Non-pigmented ciliary epithelial cell (primary cell): ENCODE data around the gene C5AR2.
"Not testable (repeated sequence)": the region's sequence is repeated elsewhere in the genome, so short reads cannot be mapped to it uniquely, and the experiment has no call there.

Experiments used
- DNase-seq: peaks from one replicate; pipeline ENCODE4 v3.0.0-alpha.2; 2010; ENCODE audit warnings: low read depth

C5AR2 gene

GRCh38 chr19:47323872-47324271 is 8.1 kb upstream of the C5AR2 start:
- DNase-seq: no peak

GRCh38 chr19:47324502-47324901 is 7.5 kb upstream of the C5AR2 start:
- no peak for DNase-seq

GRCh38 chr19:47330466-47330869 is 1.5 kb upstream of the C5AR2 start:
- no peak for DNase-seq

DNA sequence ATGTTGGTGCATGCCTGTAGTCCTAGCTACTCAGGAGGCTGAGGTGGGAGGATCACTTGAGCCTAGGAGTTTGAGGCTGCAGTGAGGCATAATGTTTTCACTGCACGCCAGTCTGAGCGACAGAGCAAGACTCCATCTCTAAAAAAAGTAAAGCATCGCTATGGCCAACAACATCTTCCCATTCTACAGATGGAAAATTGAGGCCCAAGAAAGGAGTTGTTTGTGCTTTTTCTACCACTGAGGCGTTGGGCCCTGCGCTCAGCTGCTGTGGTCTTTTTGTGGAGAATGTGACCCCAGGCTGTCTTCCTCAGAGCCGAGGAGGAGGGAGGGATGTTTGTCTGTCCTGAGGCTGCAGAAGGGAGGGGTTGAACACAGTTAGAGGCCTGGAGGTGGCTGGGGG is 485 bp upstream of the C5AR2 start:
- DNase-seq: no peak

GRCh38 chr19:47336765-47337718 is 5.1 kb downstream of the C5AR2 start:
- not testable (repeated sequence) for DNase-seq

DNA sequence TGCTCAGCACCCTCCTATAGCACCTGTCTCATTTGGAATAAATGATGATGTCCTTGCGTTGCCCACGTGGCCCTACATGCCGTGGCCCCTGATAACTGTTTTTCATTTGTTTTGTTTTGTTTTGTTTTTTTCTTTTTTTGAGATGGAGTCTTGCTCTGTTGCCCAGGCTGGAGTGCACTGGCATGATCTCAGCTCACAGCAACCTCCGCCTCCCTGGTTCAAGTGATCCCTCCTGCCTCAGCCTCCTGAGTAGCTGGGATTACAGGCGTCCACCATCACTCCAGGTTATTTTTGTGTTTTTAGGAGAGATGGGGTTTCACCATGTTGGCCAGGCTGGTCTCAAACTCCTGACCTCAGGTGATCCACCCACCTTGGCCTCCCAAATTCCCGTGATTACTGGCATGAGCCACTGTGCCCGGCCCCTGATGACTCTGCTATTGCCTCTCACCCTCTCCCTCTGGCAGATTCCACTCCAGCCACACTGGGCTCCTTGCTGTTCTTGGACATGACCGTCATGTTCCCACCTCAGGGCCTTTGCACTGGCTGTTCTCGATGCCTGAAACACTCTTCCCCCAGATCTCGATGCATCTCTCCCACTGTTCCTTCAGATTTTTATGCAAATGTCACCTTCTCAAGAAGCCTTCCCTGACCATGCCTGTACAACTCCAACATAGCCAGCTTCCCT is 7.4 kb downstream of the C5AR2 start:
- no peak for DNase-seq

GRCh38 chr19:47340477-47341208 is 8.7 kb downstream of the C5AR2 start:
- DNase-seq: no peak

DNA sequence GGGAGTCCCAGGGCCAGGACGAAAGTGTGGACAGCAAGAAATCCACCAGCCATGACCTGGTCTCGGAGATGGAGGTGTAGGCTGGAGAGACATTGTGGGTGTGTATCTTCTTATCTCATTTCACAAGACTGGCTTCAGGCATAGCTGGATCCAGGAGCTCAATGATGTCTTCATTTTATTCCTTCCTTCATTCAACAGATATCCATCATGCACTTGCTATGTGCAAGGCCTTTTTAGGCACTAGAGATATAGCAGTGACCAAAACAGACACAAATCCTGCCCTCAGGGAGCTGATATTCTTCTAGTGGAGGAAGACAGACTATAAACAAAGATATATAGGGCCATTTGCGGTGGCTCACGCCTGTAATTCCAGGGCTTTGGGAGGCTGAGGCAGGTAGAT is 9.8 kb downstream of the C5AR2 start:
- DNase-seq: no peak

- DNase-seq: no peak
These were observed 11.3 kb downstream of the C5AR2 start for GRCh38 chr19:47343194-47343802.

DNA sequence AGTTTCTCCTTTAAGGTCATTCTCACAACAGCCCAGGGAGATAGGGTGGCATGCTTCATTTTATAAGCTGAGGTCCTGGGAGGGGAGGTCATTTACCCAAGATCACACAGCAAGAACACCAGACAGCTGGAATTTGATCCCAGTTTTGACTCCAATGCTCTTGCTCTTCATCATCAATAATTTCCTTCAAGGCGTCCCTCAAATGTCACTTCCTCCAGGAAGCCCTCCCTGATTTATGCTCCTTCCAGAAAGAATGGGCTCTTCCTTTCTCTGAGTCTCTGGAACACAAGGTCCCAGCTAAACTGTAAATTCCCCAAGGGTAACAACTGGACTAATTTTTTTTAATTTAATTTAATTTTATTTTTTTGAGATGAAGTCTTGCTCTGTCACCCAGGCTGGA is 12.4 kb downstream of the C5AR2 start:
- DNase-seq: no peak

- not testable (repeated sequence) for DNase-seq
These were observed 14.0 kb downstream of the C5AR2 start for GRCh38 chr19:47346024-47346423.

DNA sequence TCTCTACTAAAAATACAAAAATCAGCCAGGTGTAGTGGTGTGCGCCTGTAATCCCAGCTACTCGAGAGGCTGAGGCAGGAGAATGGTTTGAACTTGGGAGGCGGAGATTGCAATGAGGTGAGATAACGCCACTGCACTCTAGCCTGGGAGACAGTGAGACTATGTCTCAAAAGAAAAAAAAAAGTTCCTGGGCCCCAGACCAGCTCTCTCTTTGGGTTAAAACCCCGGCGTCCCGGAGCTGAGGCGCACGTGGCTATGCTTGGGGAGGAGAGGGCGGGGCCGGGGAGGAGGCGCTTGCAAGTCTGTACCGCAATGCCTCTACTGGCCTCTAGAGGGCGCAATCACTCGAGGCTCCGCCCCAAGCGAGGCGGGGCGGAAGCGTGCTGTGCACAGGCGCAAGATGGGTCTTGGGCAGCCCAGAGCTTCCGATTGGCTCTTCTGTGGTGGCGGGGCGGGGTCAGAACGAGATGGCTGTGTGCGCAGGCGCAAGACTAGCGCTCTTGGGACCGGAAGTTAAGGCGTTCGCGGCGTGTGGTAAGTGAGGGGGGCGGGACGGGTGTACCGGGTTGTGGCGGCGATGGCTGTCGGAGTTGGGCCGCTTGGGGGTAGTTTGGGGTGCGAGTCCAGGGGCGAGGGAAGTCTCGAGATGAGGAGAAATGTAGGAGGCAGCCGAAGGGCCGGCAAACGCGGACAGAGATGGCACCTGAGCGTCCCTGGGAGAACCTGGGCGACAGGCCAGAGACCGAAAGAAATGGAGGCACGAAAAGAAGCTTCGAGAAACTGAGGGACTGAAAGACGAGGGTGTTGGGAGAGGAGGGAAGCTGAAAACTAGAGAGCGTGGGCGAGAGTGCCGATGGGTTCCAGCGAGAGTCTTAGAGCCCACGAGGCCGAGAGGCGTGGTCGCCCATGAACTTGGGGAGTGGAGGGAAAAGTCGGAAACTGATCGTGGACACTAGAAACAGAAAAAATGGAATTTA is 17.1 kb downstream of the C5AR2 start, which contains the start of gene DHX34:
Gene DHX34 (plus strand): TSS at position 497 of the 977 bp plus-strand sequence. CDS start 3,716 bp downstream, outside the sequence.
- DNase-seq: peak; percentile 96

DNA sequence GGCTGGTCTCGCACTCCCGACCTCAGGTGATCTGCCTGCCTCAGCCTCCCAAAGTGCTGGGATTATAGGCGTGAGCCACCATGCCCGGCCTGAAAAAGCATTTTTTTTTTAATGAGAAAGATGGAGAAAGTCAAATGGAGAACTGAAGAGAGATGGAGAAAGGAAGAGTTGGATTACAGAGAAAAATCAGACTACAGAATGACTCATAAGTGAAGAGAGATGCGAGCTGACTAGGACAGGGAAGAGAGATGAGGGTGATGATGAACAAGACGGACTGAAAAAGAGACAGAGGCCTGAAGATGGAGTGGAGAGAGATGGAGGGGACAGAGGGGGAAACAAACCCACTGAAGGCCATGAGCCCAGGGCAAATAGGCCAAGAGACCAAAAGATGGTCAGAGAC is 18.7 kb downstream of the C5AR2 start:
- DNase-seq: no peak

GRCh38 chr19:47351548-47351947 is 19.6 kb downstream of the C5AR2 start:
- DNase-seq: no peak

DNA sequence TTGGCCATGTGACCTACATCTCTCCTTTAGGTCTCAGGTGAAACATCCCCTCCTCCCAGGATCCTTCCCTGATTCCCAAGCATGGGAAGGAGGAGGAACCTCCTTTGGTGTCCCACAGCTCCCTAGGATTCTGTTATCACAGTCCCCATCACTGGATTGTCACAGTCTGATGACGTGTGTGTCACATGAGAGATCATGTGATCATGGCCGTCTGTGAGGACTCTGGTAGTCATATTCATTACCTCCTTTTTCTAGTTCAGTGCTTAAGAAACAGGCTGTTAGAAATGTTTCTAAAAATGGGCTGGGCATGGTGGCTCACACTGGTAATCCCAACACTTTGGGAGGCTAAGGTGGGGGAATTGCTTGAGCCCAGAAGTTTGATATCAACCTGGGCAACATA is 20.1 kb downstream of the C5AR2 start:
- no peak for DNase-seq

DNA sequence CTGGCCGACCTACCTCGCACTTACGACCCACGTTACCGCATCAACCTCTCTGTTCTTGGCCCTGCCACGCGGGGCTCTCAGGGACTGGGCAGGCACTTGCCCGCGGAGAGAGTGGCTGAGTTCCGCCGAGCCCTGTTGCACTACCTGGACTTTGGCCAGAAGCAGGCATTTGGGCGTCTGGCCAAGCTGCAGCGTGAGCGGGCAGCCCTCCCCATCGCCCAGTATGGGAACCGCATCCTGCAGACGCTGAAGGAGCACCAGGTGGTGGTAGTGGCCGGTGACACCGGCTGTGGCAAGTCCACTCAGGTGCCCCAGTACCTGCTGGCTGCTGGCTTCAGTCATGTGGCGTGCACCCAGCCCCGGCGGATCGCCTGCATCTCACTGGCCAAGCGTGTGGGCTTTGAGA is 21.3 kb downstream of the C5AR2 start:
- DNase-seq: no peak

- no peak for DNase-seq
These were observed 24.9 kb downstream of the C5AR2 start for GRCh38 chr19:47356900-47357299.

DNA sequence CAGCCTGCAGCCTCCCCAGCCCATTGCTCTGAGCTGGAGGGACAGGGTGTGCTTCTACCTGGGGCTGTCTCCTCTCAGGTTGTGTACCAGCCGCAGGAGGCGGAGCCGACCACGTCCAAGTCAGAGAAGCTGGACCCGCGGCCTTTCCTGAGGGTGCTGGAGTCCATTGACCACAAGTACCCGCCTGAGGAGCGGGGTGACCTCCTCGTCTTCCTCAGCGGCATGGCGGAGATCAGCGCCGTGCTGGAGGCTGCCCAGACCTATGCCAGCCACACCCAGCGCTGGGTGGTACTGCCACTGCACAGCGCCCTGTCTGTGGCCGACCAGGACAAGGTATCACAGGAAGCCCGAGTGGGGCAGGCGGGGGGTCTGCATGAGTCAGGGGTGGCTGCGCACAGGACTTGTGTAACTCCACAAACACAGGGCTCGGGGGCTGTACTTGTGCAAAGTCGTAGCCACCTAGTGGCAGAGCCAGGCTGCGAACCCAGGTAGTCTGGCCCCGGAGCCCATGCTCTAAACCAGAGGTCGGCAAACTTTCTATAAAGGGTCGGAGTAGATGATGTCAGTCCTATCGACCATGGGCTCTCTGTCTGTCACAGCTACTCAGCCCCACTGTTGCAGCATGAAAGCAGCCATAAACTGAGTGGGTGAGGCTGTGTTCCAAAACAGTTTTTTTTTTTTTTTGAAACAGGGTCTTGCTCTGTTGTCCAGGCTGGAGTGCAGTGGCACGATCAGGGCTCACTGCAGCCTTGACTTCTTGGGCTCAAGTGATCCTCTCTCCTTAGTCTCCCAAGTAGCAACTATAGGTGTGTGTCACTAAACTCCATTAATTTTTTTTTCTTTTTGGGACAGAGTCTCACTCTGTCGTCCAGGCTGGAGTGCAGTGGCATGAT is 26.1 kb downstream of the C5AR2 start:
- DNase-seq: no peak

DNA sequence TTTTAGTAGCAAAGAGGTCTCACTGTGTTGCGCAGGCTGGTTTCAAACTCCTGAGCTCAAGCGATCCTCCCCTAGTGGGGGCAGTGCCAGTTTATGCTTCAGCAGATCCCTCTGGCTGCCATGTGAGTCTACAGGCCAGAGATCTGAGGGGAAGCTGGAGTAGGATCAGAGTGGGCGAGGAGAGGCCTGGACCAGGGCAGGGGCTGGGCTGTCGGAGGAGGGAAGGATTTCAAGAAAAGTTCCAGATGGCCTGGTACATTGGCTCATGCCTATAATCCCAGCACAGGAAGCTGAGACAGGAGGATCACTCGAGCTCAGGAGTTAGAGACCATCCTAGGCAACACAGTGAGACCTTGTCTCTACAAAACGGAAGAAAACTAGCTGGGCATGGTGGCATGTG is 27.0 kb downstream of the C5AR2 start:
- no peak for DNase-seq

DNA sequence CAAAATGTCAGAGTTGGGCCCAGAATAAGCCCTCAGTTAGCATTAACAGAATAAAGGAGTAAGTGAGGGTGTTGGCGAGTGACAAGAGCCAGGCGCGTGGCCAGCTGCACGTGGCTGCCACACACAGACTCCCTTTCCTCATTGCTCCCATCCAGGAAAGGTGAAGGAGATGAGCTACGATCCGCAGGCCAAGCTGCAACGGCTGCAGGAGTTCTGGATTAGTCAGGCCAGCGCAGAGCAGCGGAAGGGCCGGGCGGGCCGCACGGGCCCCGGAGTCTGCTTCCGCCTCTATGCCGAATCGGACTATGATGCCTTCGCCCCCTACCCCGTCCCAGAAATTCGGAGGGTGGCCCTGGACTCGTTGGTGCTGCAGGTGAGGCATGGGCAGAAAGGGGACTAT is 30.3 kb downstream of the C5AR2 start:
- no peak for DNase-seq
